ENCODE results near the gene SDK1. TPM values are rescaled to one million over a fixed set of nuclear protein-coding genes. Genes with fewer than 3 reads are reported as not detected.

Gene SDK1
- total RNA-seq, 2 donors from 2014 or later = 3.1 to 3.6 TPM

GRCh38 chr7:3264693-3265339 is 36.2 kb upstream of the SDK1 start:
- H3K27me3 ChIP-seq = no peaks in the 10 kb centered on the region
- no peaks in the 10 kb centered on the region for H3K9me3 ChIP-seq
- H3K4me1 ChIP-seq = no peaks in the 10 kb centered on the region
- no peak overlapping the region for H3K4me3 ChIP-seq
- H3K27ac ChIP-seq = no peak overlapping the region
- DNase-seq (ENCODE audit: low spot score) = no peak
- TF ChIP-seq, protein P1, sequence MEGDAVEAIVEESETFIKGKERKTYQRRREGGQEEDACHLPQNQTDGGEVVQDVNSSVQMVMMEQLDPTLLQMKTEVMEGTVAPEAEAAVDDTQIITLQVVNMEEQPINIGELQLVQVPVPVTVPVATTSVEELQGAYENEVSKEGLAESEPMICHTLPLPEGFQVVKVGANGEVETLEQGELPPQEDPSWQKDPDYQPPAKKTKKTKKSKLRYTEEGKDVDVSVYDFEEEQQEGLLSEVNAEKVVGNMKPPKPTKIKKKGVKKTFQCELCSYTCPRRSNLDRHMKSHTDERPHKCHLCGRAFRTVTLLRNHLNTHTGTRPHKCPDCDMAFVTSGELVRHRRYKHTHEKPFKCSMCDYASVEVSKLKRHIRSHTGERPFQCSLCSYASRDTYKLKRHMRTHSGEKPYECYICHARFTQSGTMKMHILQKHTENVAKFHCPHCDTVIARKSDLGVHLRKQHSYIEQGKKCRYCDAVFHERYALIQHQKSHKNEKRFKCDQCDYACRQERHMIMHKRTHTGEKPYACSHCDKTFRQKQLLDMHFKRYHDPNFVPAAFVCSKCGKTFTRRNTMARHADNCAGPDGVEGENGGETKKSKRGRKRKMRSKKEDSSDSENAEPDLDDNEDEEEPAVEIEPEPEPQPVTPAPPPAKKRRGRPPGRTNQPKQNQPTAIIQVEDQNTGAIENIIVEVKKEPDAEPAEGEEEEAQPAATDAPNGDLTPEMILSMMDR (IDR thresholded peaks at IDR 0.05) = no peak
- H3K36me3 ChIP-seq = no peaks in the 10 kb centered on the region

DNA sequence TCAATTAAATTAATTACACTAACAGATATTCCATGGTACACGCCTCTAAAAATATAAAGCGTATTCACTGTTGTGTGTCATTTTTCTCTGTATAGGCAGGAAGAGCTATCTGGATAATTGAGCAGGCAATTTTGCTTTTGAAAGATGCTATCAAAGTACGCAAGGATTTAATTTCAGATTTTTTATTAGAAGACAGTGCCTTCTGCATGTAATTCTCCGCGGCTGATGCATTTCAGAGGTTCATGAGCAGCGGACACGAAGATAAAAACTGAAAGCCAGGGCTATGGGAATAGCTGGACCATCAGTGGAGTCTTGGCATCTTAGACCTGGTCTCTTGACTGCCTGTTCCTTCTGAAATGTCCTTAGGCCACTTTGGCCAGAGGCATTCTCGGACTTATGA is 35.7 kb upstream of the SDK1 start:
- H3K4me3 ChIP-seq = no peak overlapping the region
- no peak overlapping the region for H3K27ac ChIP-seq
- H3K36me3 ChIP-seq = no peaks in the 10 kb centered on the region
- H3K27me3 ChIP-seq = no peaks in the 10 kb centered on the region
- TF ChIP-seq, protein P1 (IDR thresholded peaks at IDR 0.05) = no peak
- H3K9me3 ChIP-seq = no peaks in the 10 kb centered on the region
- no peaks in the 10 kb centered on the region for H3K4me1 ChIP-seq
- no peak for DNase-seq (ENCODE audit: low spot score)

- Histone ChIP-seq H3K36me3 (no peaks in the 10 kb centered on the region), H3K27ac (no peak overlapping the region), H3K9me3 (no peaks in the 10 kb centered on the region), H3K4me1 (no peaks in the 10 kb centered on the region), H3K27me3 (no peaks in the 10 kb centered on the region), H3K4me3 (no peak overlapping the region)
- TF ChIP-seq, protein P1 (IDR thresholded peaks at IDR 0.05) = no peak
- DNase-seq (ENCODE audit: low spot score) = no peak
Observed at GRCh38 chr7:3266240-3266639, 34.8 kb upstream of the SDK1 start.

DNA sequence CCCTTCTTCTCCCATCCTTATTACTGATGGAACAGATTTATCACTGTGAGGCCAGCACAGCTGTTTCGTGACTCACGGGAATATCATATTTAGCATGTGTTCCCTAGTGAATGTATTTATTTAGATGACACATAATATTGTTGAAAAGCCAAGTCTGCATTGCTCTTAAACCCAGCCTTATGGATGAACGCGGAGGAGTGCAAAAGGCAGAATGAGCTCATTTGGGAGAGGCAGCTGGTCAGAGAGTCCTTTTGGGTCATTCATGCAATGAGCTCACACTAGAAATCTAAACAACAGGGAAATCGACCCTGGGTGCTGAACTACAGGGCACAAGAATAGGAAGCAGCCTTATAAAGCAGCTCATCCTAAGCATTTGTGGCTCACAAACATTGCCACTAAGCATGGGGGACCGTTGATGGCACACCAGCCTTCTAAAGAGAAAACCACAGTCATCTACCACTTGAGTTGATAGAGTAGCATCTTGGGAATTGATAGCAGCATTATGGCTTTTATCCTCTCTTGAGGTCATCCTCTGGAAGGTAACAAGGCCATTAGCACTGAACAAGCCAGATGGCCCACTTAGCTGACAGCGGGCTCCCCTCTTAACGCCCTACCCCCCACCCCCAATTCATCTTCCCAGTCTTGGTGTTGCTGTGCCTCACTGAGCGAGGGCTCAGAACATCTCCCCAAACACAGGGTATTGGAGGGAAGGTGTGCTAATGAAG is 32.9 kb upstream of the SDK1 start:
- Histone ChIP-seq H3K27ac (peak overlapping the region in 1 of 2 donors; percentile 16), H3K36me3 (no peaks in the 10 kb centered on the region), H3K4me1 (no peaks in the 10 kb centered on the region), H3K27me3 (no peaks in the 10 kb centered on the region), H3K9me3 (no peaks in the 10 kb centered on the region), H3K4me3 (no peak overlapping the region)
- TF ChIP-seq, protein P1 (IDR thresholded peaks at IDR 0.05) = no peak
- no peak for DNase-seq (ENCODE audit: low spot score)

- no peaks in the 10 kb centered on the region for H3K36me3 ChIP-seq
- no peaks in the 10 kb centered on the region for H3K4me1 ChIP-seq
- H3K9me3 ChIP-seq = no peaks in the 10 kb centered on the region
- no peak for DNase-seq (ENCODE audit: low spot score)
- H3K27me3 ChIP-seq = no peaks in the 10 kb centered on the region
- no peak overlapping the region for H3K4me3 ChIP-seq
- TF ChIP-seq, protein P1 (IDR thresholded peaks at IDR 0.05) = no peak
- no peak overlapping the region for H3K27ac ChIP-seq
Observed at GRCh38 chr7:3270362-3270761, 30.7 kb upstream of the SDK1 start.

All from right atrium auricular region (tissue), 2 donors.